WTC11 (cell line): ENCODE measurements around the gene ZNF217. TPM values are rescaled to one million over a fixed set of nuclear protein-coding genes. Genes with fewer than 3 reads are reported as not detected.

ENCODE experiments used
- ATAC-seq: fragments of 200-7000 bp; cut with Tn5 transposase; 2 replicates; pipeline ENCODE4 v1.10.0; 2021; ENCODE audit warnings: mild to moderate bottlenecking, moderate library complexity
- CTCF ChIA-PET: fragments of 300-600 bp; sonication (Branson Sonifier 250); formaldehyde crosslinking; loops from one replicate; lab custom pipeline; 2021; ENCODE audit warnings: antibody characterized with exemption; lab: Charles Lee
- POLR2A ChIA-PET: fragments of 350-600 bp; sonication (Branson Sonifier 250); formaldehyde crosslinking; loops from one replicate; lab custom pipeline; 2021; ENCODE audit warnings: antibody characterized with exemption; lab: Charles Lee
- DNase-seq: peaks from one replicate; pipeline ENCODE4 v3.0.0; 2021; ENCODE audit warnings: low spot score
- H3K27ac Mint-ChIP-seq: 2 replicates; pipeline ENCODE4 v1.8.0; 2021; ENCODE audit warnings: mixed read lengths
- H3K27me3 Mint-ChIP-seq: 2 replicates; pipeline ENCODE4 v1.8.0; 2021; ENCODE audit warnings: low read depth, mild to moderate bottlenecking, moderate library complexity, mixed read lengths
- H3K36me3 Mint-ChIP-seq: 2 replicates; pipeline ENCODE4 v1.8.0; 2021; ENCODE audit warnings: mixed read lengths
- H3K4me1 Mint-ChIP-seq: 2 replicates; pipeline ENCODE4 v1.8.0; 2022; ENCODE audit warnings: mixed read lengths
- H3K4me3 Mint-ChIP-seq: 2 replicates; pipeline ENCODE4 v1.8.0; 2021; ENCODE audit warnings: mild to moderate bottlenecking, moderate library complexity, mixed read lengths
- H3K9me3 Mint-ChIP-seq: 2 replicates; pipeline ENCODE4 v1.8.0; 2021; ENCODE audit warnings: mixed read lengths
- AFF4 ChIP-seq: sonication (generic); formaldehyde crosslinking; IDR thresholded peaks from 2 replicates; pipeline ENCODE4 v1.8.1; 2023; ENCODE audit warnings: mild to moderate bottlenecking, missing genetic modification reagents, borderline replicate concordance
- ARID4B ChIP-seq: sonication (generic); formaldehyde crosslinking; IDR thresholded peaks from 2 replicates; pipeline ENCODE4 v1.8.0; 2023; ENCODE audit warnings: missing genetic modification reagents, mild to moderate bottlenecking, borderline replicate concordance
- ATF1 ChIP-seq: sonication (generic); formaldehyde crosslinking; IDR thresholded peaks from 2 replicates; pipeline ENCODE4 v1.8.1; 2023; ENCODE audit warnings: mild to moderate bottlenecking, moderate library complexity, missing genetic modification reagents
- CREM ChIP-seq: sonication (generic); formaldehyde crosslinking; IDR thresholded peaks from 2 replicates; pipeline ENCODE4 v1.8.1; 2022; ENCODE audit warnings: mild to moderate bottlenecking, missing genetic modification reagents, moderate library complexity
- ELF4 ChIP-seq: sonication (generic); formaldehyde crosslinking; IDR thresholded peaks from 2 replicates; pipeline ENCODE4 v1.8.1; 2022; ENCODE audit warnings: low read depth, mild to moderate bottlenecking, moderate library complexity, missing genetic modification reagents
- FOXP1 ChIP-seq: sonication (generic); formaldehyde crosslinking; IDR thresholded peaks from 2 replicates; pipeline ENCODE4 v1.8.0; 2022; ENCODE audit warnings: missing genetic modification reagents, mild to moderate bottlenecking, moderate library complexity, borderline replicate concordance
- MLX ChIP-seq: sonication (generic); formaldehyde crosslinking; IDR thresholded peaks from 2 replicates; pipeline ENCODE4 v1.8.1; 2023; ENCODE audit warnings: mild to moderate bottlenecking, missing genetic modification reagents, moderate library complexity
- MYBL2 ChIP-seq: sonication (generic); formaldehyde crosslinking; IDR thresholded peaks from 2 replicates; pipeline ENCODE4 v1.8.1; 2023; ENCODE audit warnings: mild to moderate bottlenecking, moderate library complexity, missing genetic modification reagents
- OVOL2 ChIP-seq: fragments of 250-450 bp; sonication (Bioruptor Pico); IDR thresholded peaks from 2 replicates; pipeline ENCODE4 v1.9.0; 2021; ENCODE audit warnings: mild to moderate bottlenecking, borderline replicate concordance
- PREB ChIP-seq: sonication (generic); formaldehyde crosslinking; IDR thresholded peaks from 2 replicates; pipeline ENCODE4 v1.8.1; 2022; ENCODE audit warnings: mild to moderate bottlenecking, missing genetic modification reagents, moderate library complexity, borderline replicate concordance
- TEAD4 ChIP-seq: sonication (generic); formaldehyde crosslinking; IDR thresholded peaks from 2 replicates; pipeline ENCODE4 v1.8.0; 2022; ENCODE audit warnings: mild to moderate bottlenecking, missing genetic modification reagents
- TP53 ChIP-seq: sonication (generic); formaldehyde crosslinking; IDR thresholded peaks from 2 replicates; pipeline ENCODE4 v1.8.1; 2023; ENCODE audit warnings: mild to moderate bottlenecking, missing genetic modification reagents
- USF1 ChIP-seq: sonication (generic); formaldehyde crosslinking; IDR thresholded peaks from 2 replicates; pipeline ENCODE4 v1.8.0; 2022; ENCODE audit warnings: mild to moderate bottlenecking, missing genetic modification reagents
- ZBTB21 ChIP-seq: sonication (generic); formaldehyde crosslinking; IDR thresholded peaks from 2 replicates; pipeline ENCODE4 v1.8.1; 2023; ENCODE audit warnings: mild to moderate bottlenecking, missing genetic modification reagents, borderline replicate concordance
- ZBTB43 ChIP-seq: sonication (generic); formaldehyde crosslinking; IDR thresholded peaks from 2 replicates; pipeline ENCODE4 v1.8.1; 2023; ENCODE audit warnings: mild to moderate bottlenecking, missing genetic modification reagents
- ZNF121 ChIP-seq: sonication (generic); formaldehyde crosslinking; IDR thresholded peaks from 2 replicates; pipeline ENCODE4 v1.8.0; 2023; ENCODE audit warnings: missing genetic modification reagents
- ZNF396 ChIP-seq: fragments of 250-450 bp; sonication (Bioruptor Pico); IDR thresholded peaks from 2 replicates; pipeline ENCODE4 v1.8.0; 2021; ENCODE audit warnings: mild to moderate bottlenecking, moderate library complexity, borderline replicate concordance
- total RNA-seq: library from RNA; stranded (reverse); gene quantifications from 3 replicates; pipeline ENCODE4 v1.2.3, GENCODE V29; 2021

The ZNF217 gene
- total RNA-seq, 1 experiment from 2014 or later, result 75.6 TPM

GRCh38 chr20:53561505-53561904 lies 32.1 kb downstream of the ZNF217 start:
- no peak overlapping the region for H3K27ac Mint-ChIP-seq
- DNase-seq (no peak), ATAC-seq (no peak)
- no peak for TF ChIP-seq PREB (CRISPR knock-in tag)
- peak; percentile 62; the same call in 1 of the 2 replicates for TF ChIP-seq ZNF121 (CRISPR knock-in tag)
- peaks cover 8% of the 10 kb centered on the region for H3K4me1 Mint-ChIP-seq
- H3K27me3 Mint-ChIP-seq, result no peaks in the 10 kb centered on the region
- CTCF ChIA-PET, result interaction anchor here (0.6 to 1.5 kb wide), 3 partner anchors 14 to 1830 kb away, joined by 3 to 5 read pairs (median 3); no protein-coding TSS in a partner anchor
- POLR2A ChIA-PET, result interaction anchor here (0.7 kb wide), 1 partner anchor 586 kb away, joined by 10 read pairs; no protein-coding TSS in a partner anchor
- H3K9me3 Mint-ChIP-seq, result no peaks in the 10 kb centered on the region
- H3K36me3 Mint-ChIP-seq, result peaks cover 15% of the 10 kb centered on the region
- H3K4me3 Mint-ChIP-seq, result no peak overlapping the region

GRCh38 chr20:53559816-53560215 lies 33.8 kb downstream of the ZNF217 start:
- Mint-ChIP-seq H3K36me3 (peaks cover 5% of the 10 kb centered on the region), H3K9me3 (no peaks in the 10 kb centered on the region), H3K27ac (no peak overlapping the region), H3K27me3 (no peaks in the 10 kb centered on the region), H3K4me1 (peaks cover 10% of the 10 kb centered on the region), H3K4me3 (no peak overlapping the region)
- ChIA-PET CTCF (no interaction called here), POLR2A (no interaction called here)
- DNase-seq, result no peak
- ATAC-seq, result no peak
- TF ChIP-seq FOXP1 (no peak), USF1 (CRISPR knock-in tag) (no peak), ZNF396 (CRISPR knock-in tag) (no peak), TEAD4 (CRISPR knock-in tag) (no peak), OVOL2 (no peak), PREB (CRISPR knock-in tag) (no peak), ZBTB43 (CRISPR knock-in tag) (no peak), MLX (CRISPR knock-in tag) (no peak), ATF1 (no peak)

- Mint-ChIP-seq H3K27ac (peak overlapping the region; percentile 29; the same call in 1 of the 2 replicates), H3K36me3 (peaks cover 5% of the 10 kb centered on the region; the same call in 1 of the 2 replicates), H3K27me3 (no peaks in the 10 kb centered on the region), H3K4me1 (peaks cover 5% of the 10 kb centered on the region; the same call in 1 of the 2 replicates), H3K9me3 (no peaks in the 10 kb centered on the region), H3K4me3 (no peak overlapping the region)
- ChIA-PET POLR2A (no interaction called here), CTCF (interaction anchor here (1.3 kb wide), 1 partner anchor 10 kb away, joined by 3 read pairs; no protein-coding TSS in a partner anchor)
- no peak for DNase-seq
- no peak for ATAC-seq
- no peak for TF ChIP-seq TP53
- no peak for TF ChIP-seq AFF4
- no peak for TF ChIP-seq ELF4
- no peak for TF ChIP-seq MYBL2 (CRISPR knock-in tag)
- no peak for TF ChIP-seq ZBTB21 (CRISPR knock-in tag)
- TF ChIP-seq ARID4B, result no peak
- TF ChIP-seq CREM (CRISPR knock-in tag), result no peak
Measured at GRCh38 chr20:53557130-53557529, 36.5 kb downstream of the ZNF217 start.
